Measurements from ENCODE around the gene CYP2A13.

DNA sequence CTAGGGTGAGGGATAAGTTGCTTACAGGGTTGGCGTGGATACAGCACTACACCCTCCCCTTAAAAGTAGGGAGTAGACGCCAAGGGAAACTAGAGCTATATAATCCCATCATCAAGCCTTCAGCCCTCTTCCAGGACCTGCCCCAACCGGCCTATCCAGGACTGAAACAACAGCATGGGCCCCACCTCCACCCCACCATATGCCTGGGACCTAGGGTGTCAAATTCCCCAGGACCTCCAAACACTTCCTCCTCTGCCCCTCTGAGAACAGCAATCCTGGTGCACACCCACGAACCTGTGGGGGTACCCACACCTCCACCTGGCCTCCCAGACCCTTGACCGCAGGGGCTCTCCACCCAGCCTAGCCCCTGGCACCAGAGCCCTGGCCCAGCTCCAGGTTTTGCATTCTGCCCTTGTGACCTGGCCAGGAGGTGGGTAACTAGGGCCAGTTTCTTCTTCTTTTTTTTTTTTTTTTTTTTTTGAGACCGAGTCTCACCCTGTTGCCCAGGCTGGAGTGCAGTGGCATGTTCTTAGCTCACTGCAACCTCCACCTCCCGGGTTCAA, 24.6 kb downstream of the CYP2A13 start:
- TF ChIP-seq, protein P1, sequence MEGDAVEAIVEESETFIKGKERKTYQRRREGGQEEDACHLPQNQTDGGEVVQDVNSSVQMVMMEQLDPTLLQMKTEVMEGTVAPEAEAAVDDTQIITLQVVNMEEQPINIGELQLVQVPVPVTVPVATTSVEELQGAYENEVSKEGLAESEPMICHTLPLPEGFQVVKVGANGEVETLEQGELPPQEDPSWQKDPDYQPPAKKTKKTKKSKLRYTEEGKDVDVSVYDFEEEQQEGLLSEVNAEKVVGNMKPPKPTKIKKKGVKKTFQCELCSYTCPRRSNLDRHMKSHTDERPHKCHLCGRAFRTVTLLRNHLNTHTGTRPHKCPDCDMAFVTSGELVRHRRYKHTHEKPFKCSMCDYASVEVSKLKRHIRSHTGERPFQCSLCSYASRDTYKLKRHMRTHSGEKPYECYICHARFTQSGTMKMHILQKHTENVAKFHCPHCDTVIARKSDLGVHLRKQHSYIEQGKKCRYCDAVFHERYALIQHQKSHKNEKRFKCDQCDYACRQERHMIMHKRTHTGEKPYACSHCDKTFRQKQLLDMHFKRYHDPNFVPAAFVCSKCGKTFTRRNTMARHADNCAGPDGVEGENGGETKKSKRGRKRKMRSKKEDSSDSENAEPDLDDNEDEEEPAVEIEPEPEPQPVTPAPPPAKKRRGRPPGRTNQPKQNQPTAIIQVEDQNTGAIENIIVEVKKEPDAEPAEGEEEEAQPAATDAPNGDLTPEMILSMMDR (conservative IDR thresholded peaks at IDR 0.05; ENCODE audit: low read depth in 2 of 2), result no peak
- TF ChIP-seq EZH2phosphoT487 (IDR thresholded peaks at IDR 0.05; ENCODE audit: unreplicated experiment), result no peak
- no peak for TF ChIP-seq EZH2 (IDR thresholded peaks at IDR 0.05; ENCODE audit: low read depth, unreplicated experiment)
- no peak for TF ChIP-seq POLR2AphosphoS5 (IDR thresholded peaks at IDR 0.05; ENCODE audit: low read depth)
- no peak for TF ChIP-seq JUNB (IDR thresholded peaks at IDR 0.05; ENCODE audit: unreplicated experiment)
- no peak for TF ChIP-seq STAT1 (IDR thresholded peaks at IDR 0.05; ENCODE audit: unreplicated experiment)
- TF ChIP-seq, protein P2, sequence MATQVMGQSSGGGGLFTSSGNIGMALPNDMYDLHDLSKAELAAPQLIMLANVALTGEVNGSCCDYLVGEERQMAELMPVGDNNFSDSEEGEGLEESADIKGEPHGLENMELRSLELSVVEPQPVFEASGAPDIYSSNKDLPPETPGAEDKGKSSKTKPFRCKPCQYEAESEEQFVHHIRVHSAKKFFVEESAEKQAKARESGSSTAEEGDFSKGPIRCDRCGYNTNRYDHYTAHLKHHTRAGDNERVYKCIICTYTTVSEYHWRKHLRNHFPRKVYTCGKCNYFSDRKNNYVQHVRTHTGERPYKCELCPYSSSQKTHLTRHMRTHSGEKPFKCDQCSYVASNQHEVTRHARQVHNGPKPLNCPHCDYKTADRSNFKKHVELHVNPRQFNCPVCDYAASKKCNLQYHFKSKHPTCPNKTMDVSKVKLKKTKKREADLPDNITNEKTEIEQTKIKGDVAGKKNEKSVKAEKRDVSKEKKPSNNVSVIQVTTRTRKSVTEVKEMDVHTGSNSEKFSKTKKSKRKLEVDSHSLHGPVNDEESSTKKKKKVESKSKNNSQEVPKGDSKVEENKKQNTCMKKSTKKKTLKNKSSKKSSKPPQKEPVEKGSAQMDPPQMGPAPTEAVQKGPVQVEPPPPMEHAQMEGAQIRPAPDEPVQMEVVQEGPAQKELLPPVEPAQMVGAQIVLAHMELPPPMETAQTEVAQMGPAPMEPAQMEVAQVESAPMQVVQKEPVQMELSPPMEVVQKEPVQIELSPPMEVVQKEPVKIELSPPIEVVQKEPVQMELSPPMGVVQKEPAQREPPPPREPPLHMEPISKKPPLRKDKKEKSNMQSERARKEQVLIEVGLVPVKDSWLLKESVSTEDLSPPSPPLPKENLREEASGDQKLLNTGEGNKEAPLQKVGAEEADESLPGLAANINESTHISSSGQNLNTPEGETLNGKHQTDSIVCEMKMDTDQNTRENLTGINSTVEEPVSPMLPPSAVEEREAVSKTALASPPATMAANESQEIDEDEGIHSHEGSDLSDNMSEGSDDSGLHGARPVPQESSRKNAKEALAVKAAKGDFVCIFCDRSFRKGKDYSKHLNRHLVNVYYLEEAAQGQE (IDR thresholded peaks at IDR 0.05; ENCODE audit: unreplicated experiment), result no peak

Data from GM23338 (cell line).